Progenitor cell of endocrine pancreas (in vitro differentiated cells): ENCODE measurements around the gene SEMA3F. TPM values are rescaled to one million over a fixed set of nuclear protein-coding genes. Genes with fewer than 3 reads are reported as not detected.

Experiments
- DNase-seq: peaks from one replicate; pipeline ENCODE4 v3.0.0; 2021; ENCODE audit warnings: low spot score; ENCODE audit not compliant: unreplicated experiment
- H3K27ac Mint-ChIP-seq: 2 replicates; pipeline ENCODE4 v1.8.0; 2021; ENCODE audit warnings: mild to moderate bottlenecking, moderate library complexity, mixed read lengths
- H3K27me3 Mint-ChIP-seq: 2 replicates; pipeline ENCODE4 v1.8.0; 2021; ENCODE audit warnings: mixed read lengths
- H3K36me3 Mint-ChIP-seq: 2 replicates; pipeline ENCODE4 v1.8.0; 2022; ENCODE audit warnings: mixed read lengths; ENCODE audit not compliant: insufficient read depth
- H3K4me1 Mint-ChIP-seq: 2 replicates; pipeline ENCODE4 v1.8.0; 2021; ENCODE audit warnings: low read depth, mixed read lengths
- H3K4me3 Mint-ChIP-seq: 2 replicates; pipeline ENCODE4 v1.8.0; 2021; ENCODE audit warnings: low read depth, mild to moderate bottlenecking, moderate library complexity, mixed read lengths
- H3K9me3 Mint-ChIP-seq: 2 replicates; pipeline ENCODE4 v1.8.0; 2021; ENCODE audit warnings: low read depth, mixed read lengths
- total RNA-seq: library from RNA; stranded (reverse); gene quantifications from 2 replicates; pipeline ENCODE4 v1.2.1, GENCODE V29; 2021
- TF ChIP-seq, protein P1 (sequence below): fragments of 200-600 bp; sonication (generic); IDR thresholded peaks from one replicate; pipeline ENCODE4 v1.5.0; 2021; ENCODE audit warnings: antibody characterized with exemption, mild to moderate bottlenecking; ENCODE audit not compliant: unreplicated experiment

SEMA3F gene
- total RNA-seq, 1 donor from 2014 or later, result 23.6 TPM

DNA sequence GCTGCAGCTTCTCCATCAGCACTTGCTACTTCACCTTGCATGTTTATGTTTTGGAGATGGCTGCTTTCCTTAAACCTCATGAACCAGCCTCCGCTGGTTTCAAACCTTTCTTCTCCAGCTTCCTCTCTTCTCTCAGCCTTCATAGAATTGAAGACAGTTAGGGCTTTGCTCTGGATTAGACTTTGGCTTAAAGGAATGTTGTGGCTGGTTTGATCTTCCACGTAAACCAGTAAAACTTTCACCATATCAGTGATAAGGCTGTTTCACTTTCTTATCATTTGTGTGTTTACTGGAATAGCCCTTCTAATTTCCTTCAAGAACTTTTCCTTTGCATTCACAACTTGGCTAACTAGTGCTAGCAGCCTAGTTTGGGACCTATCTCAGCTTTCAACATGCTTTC is 24.6 kb downstream of the SEMA3F start:
- TF ChIP-seq, protein P1, sequence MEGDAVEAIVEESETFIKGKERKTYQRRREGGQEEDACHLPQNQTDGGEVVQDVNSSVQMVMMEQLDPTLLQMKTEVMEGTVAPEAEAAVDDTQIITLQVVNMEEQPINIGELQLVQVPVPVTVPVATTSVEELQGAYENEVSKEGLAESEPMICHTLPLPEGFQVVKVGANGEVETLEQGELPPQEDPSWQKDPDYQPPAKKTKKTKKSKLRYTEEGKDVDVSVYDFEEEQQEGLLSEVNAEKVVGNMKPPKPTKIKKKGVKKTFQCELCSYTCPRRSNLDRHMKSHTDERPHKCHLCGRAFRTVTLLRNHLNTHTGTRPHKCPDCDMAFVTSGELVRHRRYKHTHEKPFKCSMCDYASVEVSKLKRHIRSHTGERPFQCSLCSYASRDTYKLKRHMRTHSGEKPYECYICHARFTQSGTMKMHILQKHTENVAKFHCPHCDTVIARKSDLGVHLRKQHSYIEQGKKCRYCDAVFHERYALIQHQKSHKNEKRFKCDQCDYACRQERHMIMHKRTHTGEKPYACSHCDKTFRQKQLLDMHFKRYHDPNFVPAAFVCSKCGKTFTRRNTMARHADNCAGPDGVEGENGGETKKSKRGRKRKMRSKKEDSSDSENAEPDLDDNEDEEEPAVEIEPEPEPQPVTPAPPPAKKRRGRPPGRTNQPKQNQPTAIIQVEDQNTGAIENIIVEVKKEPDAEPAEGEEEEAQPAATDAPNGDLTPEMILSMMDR, result no peak
- peaks cover 4% of the 10 kb centered on the region for H3K36me3 Mint-ChIP-seq
- no peaks in the 10 kb centered on the region for H3K27me3 Mint-ChIP-seq
- H3K4me1 Mint-ChIP-seq, result peaks cover 17% of the 10 kb centered on the region
- DNase-seq, result no peak
- no peaks in the 10 kb centered on the region for H3K9me3 Mint-ChIP-seq
- no peak overlapping the region for H3K4me3 Mint-ChIP-seq
- H3K27ac Mint-ChIP-seq, result no peak overlapping the region

DNA sequence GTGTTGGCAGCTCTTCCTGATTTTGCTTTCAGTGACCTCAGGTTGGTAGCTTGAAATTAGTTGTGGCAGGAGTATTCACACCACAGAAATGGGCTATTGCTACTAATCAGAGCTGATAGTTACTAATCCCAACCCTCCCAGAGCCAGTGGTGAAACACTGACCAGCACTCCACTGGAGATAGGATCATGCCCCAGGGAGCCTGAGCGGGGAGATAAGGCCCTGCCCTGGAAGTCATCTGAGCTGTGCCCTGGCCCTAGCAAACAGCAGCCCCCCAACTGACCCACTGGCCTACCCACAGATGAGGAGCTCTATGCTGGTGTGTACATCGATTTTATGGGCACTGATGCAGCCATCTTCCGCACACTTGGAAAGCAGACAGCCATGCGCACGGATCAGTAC is 26.9 kb downstream of the SEMA3F start:
- Mint-ChIP-seq H3K9me3 (no peaks in the 10 kb centered on the region), H3K36me3 (peaks cover 3% of the 10 kb centered on the region), H3K27me3 (no peaks in the 10 kb centered on the region), H3K4me1 (peaks cover 17% of the 10 kb centered on the region), H3K27ac (no peak overlapping the region), H3K4me3 (no peak overlapping the region)
- no peak for DNase-seq
- TF ChIP-seq, protein P1, result no peak

DNA sequence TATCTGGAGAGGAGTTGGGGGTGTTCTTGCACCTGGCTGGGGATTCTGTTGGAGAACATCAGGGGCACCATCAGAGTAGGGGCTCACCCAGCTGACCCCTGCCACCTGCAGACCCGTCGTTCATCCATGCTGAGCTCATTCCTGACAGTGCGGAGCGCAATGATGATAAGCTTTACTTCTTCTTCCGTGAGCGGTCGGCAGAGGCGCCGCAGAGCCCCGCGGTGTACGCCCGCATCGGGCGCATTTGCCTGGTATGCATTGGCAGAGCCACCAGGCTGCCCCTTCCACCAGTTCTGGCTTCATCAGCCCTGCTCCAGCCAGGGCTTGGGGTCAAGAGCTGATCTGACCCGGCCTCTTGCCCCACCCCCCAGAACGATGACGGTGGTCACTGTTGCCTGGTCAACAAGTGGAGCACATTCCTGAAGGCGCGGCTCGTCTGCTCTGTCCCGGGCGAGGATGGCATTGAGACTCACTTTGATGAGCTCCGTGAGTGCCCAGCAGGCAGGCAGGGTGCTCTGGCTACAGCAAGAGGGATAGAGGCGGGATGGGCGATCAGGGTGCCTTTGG is 27.5 kb downstream of the SEMA3F start:
- no peaks in the 10 kb centered on the region for H3K27me3 Mint-ChIP-seq

DNA sequence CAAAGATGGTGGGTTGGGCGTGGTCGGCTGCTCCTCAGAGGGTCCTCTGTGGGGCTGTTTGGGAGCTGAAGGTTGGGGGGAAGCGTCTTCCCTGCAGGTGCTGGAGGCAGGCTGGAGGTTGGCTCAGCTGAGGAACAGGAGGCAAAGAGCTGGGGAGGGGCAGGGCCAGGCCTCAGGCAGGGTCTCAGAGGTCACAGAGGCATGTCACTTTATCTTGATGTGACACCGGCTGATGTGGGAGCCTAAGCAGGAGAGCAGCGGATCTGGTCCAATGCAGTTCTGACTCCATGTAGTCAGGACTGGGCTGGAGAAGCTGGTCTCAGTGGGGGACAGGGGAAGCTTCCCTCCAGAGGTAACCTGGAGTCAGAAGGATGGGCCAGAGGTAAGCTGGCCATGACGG is 28.6 kb downstream of the SEMA3F start:
- Mint-ChIP-seq H3K9me3 (no peaks in the 10 kb centered on the region), H3K27ac (peak overlapping the region; percentile 78), H3K36me3 (peaks cover 3% of the 10 kb centered on the region), H3K4me3 (no peak overlapping the region), H3K4me1 (peaks cover 17% of the 10 kb centered on the region), H3K27me3 (no peaks in the 10 kb centered on the region)
- TF ChIP-seq, protein P1, result no peak
- no peak for DNase-seq

More for the DNA sequence above, 27.5 kb downstream of the SEMA3F start:
- TF ChIP-seq, protein P1, result no peak
- Mint-ChIP-seq H3K4me1 (peaks cover 17% of the 10 kb centered on the region), H3K27ac (no peak overlapping the region), H3K9me3 (no peaks in the 10 kb centered on the region), H3K4me3 (no peak overlapping the region), H3K36me3 (peaks cover 3% of the 10 kb centered on the region)
- DNase-seq, result no peak

DNA sequence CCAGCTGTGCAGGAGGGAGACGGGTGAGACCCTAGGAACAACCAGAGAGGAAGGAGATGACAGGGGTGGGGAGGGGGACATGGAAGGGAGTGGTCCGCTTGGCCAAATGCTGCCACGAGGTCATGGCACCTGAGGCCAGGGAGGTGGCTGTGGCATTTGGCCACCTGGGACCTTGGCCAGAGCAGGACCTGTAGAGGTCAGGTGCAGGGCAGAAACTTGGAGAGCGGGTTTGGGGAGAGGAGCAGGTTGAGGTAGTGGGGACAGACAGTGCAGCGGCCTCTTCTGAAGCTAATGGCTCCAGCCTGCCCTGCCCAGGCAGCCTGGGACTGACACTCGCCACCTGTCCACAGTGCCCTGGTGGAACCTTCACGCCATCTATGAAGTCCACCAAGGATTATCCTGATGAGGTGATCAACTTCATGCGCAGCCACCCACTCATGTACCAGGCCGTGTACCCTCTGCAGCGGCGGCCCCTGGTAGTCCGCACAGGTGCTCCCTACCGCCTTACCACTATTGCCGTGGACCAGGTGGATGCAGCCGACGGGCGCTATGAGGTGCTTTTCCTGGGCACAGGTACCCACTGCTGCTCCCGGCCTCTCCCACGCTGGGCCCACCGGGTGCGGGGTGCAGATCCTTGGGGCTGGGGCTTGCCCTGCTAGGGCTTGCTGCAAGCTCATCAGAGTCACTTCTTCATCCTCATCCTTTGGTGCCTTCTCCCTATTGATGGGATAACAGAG is 29.3 kb downstream of the SEMA3F start:
- TF ChIP-seq, protein P1, result no peak
- Mint-ChIP-seq H3K4me1 (peaks cover 17% of the 10 kb centered on the region), H3K27me3 (no peaks in the 10 kb centered on the region), H3K36me3 (peaks cover 3% of the 10 kb centered on the region), H3K4me3 (no peak overlapping the region), H3K9me3 (no peaks in the 10 kb centered on the region), H3K27ac (peak overlapping the region; percentile 78)
- no peak for DNase-seq
